ENCODE data around the gene FXYD5. TPM values are rescaled to one million over a fixed set of nuclear protein-coding genes. Genes with fewer than 3 reads are reported as not detected.

Gene FXYD5
- total and polyA plus RNA-seq, 10 of the 15 experiments (the other 5 are each of a cell fraction or from before 2014, with no cell fraction given), result 30.0 to 159 (median 93.9) TPM

DNA sequence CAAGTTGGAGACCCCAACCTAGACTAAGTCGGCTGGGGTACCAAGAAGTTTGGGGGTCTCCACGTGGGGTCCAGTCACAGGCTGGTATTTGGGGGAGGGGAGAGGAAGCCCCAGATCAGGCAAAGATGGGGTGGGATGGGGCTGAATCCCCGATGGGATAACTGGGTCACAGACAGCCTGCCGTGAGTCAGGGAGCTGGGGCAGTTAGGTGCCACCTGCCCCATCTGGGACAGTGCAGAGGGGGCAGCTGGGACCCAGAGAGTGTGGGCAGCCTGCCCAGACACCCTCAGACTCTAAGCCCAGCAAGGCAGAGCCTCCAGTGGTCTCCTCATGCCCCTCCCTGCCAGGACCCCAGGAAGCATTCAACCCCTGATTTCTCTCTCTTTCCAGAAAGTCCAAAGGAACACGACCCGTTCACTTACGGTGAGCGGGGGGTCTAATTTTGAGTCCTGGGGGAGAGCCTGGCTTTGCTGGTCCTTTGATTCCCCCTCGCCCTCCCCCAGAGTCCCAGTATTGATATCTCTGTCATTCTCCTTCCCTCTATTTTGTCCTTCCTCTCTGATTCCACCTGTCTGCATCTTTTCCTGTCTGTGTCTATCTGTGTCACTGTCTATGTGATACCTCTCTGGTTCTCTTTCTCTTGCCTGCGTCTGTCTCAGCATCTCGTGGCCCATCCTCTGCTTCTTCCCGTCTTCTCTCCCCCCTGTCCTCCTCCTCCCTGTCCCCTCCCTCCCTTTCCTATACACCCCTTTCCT is 14.2 kb upstream of the FXYD5 start:
- RAD21 ChIA-PET (ENCODE audit: unreplicated experiment), result interaction anchor here (0.7 to 3.0 kb wide), 15 partner anchors 14 to 463 kb away, joined by 3 to 31 read pairs (median 6); partner anchors contain the start of genes FXYD5, SCGB2B2 and ZNF302
- no peak overlapping the region for H3K4me3 ChIP-seq
- intact Hi-C loops (cut with micrococcal nuclease; ENCODE audit: unreplicated experiment), result loop anchor here (5.0 kb wide), 1 partner anchor 107 kb away; the partner anchor contains the start of gene LSR
- no TSS peak for BruUV-seq (replicated peaks)
- no peaks in the 10 kb centered on the region for H3K9me3 ChIP-seq (replicated peaks; ENCODE audit: control insufficient read depth, insufficient read depth, low read length)
- no peak for DNase-seq (ENCODE audit: low read depth, low spot score)
- H4K20me1 ChIP-seq (ENCODE audit: control insufficient read depth, insufficient read depth), result no peaks in the 10 kb centered on the region
- FAIRE-seq, result no peak
- H2AFZ ChIP-seq (ENCODE audit: control insufficient read depth, low read depth, low read length), result no peak overlapping the region
- SMC1A ChIA-PET (ENCODE audit: uncharacterized antibody, unreplicated experiment), result interaction anchor here (0.9 to 1.9 kb wide), 4 partner anchors 71 to 484 kb away, joined by 3 to 7 read pairs (median 4); no protein-coding TSS in a partner anchor
- POLR2A ChIA-PET, result interaction anchor here (1.0 kb wide), 1 partner anchor 66 kb away, joined by 3 read pairs; no protein-coding TSS in a partner anchor
- no peak for ATAC-seq
- in situ Hi-C loops (cut with MboI), result no loop called here
- H3K9ac ChIP-seq (ENCODE audit: control insufficient read depth, insufficient read depth, low read length), result no peak overlapping the region
- no peak overlapping the region for H3K27ac ChIP-seq (ENCODE audit: control insufficient read depth, insufficient read depth)
- H3K79me2 ChIP-seq (ENCODE audit: control insufficient read depth, insufficient read depth, low read length), result no peaks in the 10 kb centered on the region
- 38% methylated on average over 12 of the region's 12 CpGs for WGBS (ENCODE audit: insufficient coverage, insufficient replicate concordance, low lambda C conversion rate, missing lambda C conversion rate)
- peaks cover 17% of the 10 kb centered on the region for H3K4me1 ChIP-seq (ENCODE audit: control insufficient read depth, insufficient read depth, low read length)
- H3K4me2 ChIP-seq (ENCODE audit: control insufficient read depth, insufficient read depth), result no peak overlapping the region
- CTCF ChIA-PET, result interaction anchor here (0.8 to 3.1 kb wide), 15 partner anchors 10 to 326 kb away, joined by 3 to 41 read pairs (median 6); partner anchors contain the start of genes FFAR1 and FXYD3
- H3K36me3 ChIP-seq (ENCODE audit: control insufficient read depth in 2 of 2, insufficient read depth in 2 of 2, low read length in 1 of 2), result no peaks in the 10 kb centered on the region
- H3K27me3 ChIP-seq (replicated peaks in 1 of 2; ENCODE audit: control insufficient read depth in 2 of 2, insufficient read depth in 2 of 2, low read length in 1 of 2), result peaks cover 2 to 5% of the 10 kb centered on the region in 2 experiments; a peak in 2 of 4 replicates
- TF ChIP-seq HDGF (IDR thresholded peaks at IDR 0.05) (peak; percentile 44; the same call in 1 of the 2 replicates), TCF7 (IDR thresholded peaks at IDR 0.05; ENCODE audit: borderline replicate concordance) (no peak)
- TF ChIP-seq, protein P1, sequence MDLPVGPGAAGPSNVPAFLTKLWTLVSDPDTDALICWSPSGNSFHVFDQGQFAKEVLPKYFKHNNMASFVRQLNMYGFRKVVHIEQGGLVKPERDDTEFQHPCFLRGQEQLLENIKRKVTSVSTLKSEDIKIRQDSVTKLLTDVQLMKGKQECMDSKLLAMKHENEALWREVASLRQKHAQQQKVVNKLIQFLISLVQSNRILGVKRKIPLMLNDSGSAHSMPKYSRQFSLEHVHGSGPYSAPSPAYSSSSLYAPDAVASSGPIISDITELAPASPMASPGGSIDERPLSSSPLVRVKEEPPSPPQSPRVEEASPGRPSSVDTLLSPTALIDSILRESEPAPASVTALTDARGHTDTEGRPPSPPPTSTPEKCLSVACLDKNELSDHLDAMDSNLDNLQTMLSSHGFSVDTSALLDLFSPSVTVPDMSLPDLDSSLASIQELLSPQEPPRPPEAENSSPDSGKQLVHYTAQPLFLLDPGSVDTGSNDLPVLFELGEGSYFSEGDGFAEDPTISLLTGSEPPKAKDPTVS (IDR thresholded peaks at IDR 0.05; ENCODE audit: low read depth, low read length), result no peak

All from GM12878 (cell line).